ENCODE data around the gene DBN1.
A peak's percentile ranks its signal among the peaks of the same experiment; 100 is the strongest.
"Not testable (repeated sequence)": the region's sequence is repeated elsewhere in the genome, so short reads cannot be mapped to it uniquely, and the experiment has no call there.

DBN1 gene

DNA sequence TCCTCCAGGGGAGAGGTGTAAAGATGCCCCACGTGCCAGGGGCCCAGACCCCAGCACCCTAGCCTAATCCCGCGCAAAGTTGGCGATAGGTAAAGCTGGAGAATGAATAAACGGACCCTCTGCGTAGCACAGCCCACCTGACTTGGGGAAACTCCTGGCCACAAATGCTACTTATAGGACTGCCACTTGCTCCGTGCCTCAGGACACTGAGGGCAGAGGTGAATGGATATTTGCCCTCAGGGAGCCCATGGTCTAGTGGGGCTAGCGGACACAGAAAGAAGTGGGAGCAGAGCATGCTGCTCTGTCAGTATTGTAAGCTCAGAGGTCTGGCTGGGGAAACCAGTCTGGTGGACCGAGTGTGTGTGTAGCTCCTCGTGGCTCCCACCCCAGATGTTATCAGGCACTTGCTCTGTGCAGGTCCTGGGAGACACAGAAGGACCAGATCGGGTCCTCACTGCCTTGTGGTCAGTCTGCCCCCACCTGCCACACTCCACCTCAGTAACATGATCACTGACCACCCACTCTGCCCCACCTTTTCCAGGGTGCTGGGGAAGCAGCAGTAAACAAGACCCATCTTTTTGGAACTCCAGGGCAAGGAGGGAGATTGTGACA lies 46.1 kb downstream of the DBN1 start:
- no peak for DNase-seq

DNA sequence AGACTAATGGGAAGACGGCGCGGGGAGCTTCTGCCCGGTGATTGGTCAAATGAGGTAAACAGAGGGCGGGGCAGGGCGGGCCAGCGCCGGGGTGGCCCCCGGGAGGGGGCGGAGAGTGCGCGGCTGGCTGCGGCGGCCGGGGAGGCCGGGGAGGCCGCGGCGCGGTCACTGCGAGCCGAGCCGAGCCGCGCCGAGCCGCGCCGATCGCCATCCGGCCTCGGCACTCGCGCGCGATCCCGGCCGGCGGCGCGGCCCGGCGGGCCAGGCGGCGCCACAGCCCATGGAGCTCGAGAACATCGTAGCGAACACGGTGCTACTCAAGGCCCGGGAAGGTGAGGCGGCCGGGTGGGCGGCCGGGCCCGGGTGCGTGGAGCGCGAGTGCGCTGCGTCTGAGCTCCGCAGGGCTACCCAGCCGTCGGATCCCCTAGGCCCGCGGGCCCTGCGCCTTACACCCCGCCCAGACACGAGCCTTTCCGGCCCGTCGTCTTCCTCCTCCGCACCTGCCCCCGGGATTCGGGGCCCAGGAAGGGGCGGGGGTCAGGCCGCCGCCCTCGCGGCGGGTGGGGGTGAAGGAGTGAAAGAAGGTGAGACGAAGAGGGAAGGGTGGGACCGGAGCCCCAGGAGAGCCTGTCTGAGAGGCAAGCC lies 46.7 kb downstream of the DBN1 start, which contains the start of gene GRK6:
Gene GRK6, plus strand, starts transcription at position 111 of the 645 bp plus-strand sequence. Its CDS starts 170 bp downstream, at position 281.
- no peak for DNase-seq

DNA sequence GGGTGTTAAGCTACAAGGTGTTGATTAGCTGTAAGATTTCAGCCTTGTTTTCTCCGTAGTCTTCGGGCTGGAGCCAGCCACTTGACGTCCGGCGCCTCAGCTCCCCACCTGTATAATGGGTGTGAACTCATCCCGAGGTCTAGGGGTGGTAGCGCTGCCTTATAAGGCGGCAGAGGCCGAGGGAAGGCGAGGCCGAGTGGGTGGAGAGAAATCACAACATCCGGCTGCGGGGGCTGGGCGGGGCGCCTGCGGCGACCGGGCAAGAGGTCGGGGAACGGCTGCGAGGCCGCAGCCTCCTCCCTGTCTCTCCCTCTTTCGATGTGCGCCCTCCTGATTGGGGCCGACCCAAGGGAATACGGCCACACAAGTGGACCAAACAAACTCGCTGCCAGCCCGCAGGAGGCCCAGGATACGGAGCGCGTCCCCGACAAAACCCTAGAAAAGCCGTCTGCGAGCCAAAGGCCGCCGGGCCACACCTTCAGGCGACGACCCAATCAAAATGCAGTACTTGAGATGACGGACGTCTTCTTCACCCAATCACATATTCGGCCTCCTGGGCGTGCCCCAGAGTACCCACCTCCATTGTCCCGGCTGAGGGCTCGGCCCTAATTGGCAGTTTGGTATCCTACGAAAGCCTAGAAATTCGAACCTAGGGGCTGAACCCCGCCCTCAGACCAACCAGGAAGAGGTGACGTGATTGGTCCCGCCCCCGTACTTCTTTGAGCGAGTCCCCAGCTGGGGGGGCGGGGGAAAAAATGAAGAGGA lies 47.5 kb downstream of the DBN1 start:
- peak; percentile 100 for DNase-seq

DNA sequence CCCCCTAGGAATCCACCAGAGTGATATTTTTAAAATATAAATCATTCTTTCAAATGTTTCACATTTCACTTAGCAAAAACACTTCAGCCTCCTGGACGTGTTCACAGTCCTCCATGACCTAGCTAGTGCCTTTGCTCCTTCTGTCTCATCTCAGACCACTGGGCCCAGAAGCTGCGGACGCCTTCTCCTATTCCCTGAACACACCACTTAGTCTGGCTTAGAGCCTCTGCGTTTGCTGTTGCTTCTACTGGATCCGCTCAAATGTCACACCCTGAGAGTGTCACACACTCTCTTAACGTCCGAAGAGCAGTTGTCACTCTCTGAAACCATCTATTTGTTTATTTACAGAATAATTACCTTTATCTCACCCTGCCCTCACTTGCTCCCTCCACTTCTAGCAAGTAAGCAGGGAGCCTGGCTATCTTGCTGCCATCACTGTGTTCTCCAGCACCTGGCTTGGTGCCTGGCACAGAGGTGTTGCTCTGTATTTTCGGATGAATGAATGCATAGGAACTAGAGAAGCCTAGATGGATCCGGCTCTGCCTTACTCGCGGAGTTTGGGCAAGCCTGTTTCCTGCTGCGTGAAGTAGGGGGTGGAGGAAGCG lies 48.1 kb downstream of the DBN1 start:
- DNase-seq, result no peak

DNA sequence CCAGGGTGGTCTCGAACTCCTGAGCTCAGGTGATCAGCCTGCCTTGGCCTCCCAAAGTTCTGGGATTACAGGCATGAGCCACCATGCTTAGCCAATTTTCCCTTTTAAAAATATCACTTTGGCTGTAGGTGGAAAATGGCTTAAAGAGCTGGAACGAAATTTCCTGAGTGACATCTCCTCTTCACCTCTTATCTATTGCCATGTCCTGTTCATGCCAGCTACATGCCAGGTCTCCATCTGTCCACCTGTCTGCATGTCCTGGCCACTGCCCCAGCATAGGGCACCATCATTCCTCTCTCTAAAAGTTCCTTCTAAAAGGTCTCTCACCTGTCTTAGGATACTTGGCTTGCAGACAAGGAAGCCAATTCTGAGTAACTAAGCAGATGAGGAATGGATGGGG lies 49.8 kb downstream of the DBN1 start:
- no peak for DNase-seq

DNA sequence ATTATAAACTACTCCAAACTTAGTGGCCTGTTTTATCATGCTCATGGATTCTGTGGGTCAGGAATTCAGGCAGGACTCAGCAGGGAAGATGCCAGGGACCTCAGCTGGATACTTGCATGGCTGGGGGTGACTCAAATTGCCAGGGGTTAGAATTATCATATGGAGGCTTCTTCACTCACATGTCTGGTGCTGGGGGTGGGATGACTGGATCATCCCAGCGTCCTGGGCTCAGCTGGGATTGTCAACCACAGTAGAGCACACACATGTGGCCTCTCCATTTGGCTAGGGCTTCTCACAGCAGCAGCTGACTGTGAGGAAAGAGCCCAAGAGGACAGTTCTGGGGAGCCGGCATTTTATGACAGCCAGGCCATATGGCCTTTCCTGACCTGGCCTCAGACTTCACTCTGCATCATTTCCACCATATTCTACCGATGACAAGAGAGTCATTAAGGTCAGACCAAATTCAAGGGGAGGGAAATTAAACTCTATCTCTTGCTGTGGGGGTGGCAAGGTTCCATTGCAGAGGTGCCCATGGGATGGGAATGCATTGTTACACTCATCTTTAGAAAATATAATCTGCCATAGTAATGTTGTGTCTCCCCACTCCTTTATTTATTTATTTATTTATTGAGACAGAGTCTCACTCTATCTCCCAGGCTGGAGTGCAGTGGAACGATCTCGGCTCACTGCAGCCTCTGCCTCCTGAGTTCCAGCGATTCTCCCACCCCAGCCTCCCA lies 52.2 kb downstream of the DBN1 start:
- no peak for DNase-seq

DNA sequence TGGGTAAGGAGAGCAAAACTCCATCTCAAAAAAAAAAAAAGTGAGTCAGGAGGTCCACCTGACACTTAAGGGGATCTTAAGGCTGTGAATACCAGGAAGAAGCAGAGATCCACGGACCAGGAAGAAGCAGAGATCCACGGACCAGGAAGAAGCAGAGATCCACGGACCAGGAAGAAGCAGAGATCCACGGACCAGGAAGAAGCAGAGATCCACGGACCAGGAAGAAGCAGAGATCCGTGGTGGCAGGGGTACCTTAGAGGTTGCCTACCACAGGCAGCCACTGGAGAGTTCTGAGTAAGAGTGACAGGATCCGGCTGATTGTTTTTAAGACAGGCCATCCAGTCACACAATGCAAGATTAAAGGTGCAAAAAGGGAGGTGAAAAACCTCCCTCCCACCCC lies 53.0 kb downstream of the DBN1 start:
- DNase-seq, result not testable (repeated sequence)

DNA sequence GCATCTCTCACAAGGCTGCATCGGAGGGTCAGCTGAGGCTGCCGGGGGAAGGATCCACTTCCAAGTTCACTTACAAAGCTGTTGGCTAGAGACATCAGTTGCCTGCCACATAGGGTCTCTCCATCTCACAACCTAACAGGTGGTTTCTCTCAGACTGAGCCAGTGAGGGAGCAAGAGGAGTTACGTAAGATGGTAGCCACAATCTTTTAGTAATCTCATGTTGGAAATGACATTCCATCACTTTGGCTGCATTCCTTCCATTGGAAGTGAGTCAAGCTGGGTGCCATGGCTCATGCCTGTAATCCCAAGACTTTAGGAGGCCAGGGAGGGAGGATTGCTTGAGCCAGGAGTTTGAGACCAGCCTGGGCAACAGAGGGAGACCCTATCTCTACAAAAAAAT lies 54.4 kb downstream of the DBN1 start:
- DNase-seq, result peak; percentile 18

DNA sequence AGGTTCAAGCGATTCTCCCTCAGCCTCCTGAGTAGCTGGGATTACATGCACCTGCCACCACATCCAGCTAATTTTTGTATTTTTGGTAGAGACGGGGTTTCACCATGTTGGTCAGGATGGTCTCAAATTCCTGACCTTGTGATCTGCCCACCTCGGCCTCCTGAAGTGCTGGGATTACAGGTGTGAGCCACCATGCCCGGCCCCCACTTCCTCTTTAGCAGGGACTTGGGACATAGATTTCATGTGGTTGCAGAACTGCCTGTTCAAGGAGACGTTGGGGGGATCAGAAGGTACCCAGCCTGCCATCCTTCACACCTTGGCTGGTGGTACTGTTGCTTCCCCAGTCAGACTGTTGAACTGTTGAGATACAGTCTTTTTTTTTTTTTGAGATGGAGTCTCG lies 56.4 kb downstream of the DBN1 start:
- not testable (repeated sequence) for DNase-seq

DNA sequence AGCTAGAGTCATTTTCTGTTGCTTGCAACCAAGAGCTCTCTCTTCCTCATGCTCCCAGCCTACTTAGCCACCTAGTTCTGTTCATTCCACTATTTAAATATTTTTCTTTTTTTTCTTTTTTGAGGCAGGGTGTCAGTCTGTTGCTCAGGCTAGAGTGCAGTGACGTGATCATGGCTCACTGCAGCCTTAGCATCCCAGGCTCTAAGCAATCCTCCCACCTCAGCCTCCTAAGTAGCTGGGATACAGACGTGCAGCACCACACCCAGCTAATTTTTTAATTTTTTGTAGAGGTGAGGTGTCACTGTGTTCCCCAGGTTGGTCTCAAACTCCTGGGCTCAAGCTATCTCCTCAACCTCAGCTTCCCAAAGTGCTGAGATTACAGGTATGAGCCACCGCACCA lies 59.0 kb downstream of the DBN1 start:
- no peak for DNase-seq

DNA sequence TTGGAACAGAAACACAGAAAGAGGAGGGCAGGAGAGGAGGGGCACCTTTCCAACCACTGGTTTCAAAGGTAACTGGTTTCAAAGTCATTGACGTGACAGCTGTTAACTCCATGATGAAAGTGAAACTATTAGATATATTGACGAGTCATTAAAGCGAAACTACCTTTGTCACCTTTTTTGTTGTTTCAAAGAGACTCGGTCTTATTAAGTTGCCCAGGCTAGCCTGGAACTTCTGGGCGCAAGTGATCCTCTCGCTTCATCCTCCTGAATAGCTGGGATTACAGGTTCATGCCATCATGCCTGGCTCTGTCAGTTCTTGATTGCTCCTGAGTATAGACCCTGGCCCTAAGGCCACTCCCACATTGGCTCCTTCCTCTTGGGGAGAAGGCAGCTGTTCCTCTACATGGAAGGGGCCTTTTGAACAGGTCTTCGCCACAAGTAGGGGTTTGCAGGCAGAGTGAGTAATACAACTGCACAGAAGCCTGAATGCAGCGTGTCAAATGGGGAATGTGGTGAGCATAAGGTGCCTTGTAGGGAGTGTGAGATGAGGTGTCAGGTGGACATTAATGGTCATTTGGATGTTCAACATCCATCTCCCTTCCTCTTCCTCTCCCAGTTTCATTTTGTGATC lies 60.7 kb downstream of the DBN1 start:
- DNase-seq, result no peak

DNA sequence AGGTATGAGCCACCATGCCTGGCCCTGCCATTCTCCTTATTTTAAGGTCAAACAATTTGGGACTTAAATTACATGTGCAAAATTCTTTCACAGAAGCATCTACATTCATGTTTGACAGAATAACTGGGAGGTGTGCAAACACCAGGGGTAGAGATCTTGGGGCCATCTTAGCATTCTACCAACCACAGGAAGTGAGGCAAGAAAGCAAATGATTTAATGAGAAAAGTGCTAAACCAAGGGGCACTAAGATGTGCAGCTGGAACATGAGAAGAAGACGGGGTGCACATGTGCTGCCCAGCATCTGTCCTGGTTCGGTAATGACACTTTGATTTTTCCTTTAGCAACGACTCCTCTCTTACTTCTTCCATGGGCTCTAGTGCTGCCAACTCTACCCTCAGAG lies 62.9 kb downstream of the DBN1 start:
- DNase-seq, result peak; percentile 30

DNA sequence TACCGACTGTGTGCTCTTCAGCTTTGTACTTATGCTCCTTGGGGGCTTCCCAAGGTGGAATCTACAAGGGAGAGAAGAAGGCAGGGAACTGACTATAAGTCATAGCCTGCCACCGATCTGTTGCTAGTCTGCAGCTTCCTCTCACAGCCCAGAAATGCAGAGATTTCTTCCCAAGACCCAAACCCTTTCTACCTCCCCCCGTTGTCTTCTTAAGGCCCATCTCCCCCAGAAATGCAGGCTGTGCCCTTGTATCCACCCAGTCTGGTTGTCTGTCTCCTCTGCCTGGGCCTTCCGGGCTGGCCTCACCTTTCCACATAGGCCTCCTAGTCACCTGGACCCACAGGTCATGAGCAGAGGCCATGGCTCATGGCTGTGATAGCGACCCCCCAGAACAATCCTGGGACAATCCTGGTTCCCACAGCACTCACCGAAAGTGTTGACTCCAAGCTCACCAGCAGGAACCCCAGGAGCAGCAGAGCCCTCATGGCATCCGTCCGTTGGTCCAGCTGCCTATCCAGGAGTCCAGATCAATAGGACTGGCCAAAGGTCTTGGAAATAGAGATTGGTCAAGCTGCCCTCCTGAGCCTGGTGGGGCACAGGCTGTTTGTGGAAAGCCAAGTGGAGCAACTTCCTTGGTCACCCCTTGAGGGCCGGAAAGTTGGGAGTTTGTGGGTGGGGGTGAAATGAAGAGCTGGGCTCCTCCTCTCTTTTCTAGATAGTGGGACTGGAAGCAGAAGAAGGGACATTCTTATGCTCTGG lies 64.2 kb downstream of the DBN1 start, which contains the start of gene F12:
Gene F12, minus strand, starts transcription at position 522 of the 759 bp plus-strand sequence. Its CDS starts 37 bp downstream, at position 485.
- DNase-seq, result no peak
